ENCODE data around the gene CKAP2. TPM values are rescaled to one million over a fixed set of nuclear protein-coding genes. Genes with fewer than 3 reads are reported as not detected.
"Not testable (repeated sequence)": the region's sequence is repeated elsewhere in the genome, so short reads cannot be mapped to it uniquely, and the experiment has no call there.

Gene CKAP2
- total RNA-seq, 1 donor from 2014 or later, result 48.5 TPM

- DNase-seq (ENCODE audit: low read depth), result no peak
Measured at GRCh38 chr13:52450793-52451116, 4.5 kb upstream of the CKAP2 start.

- no peak for DNase-seq (ENCODE audit: low read depth)
Measured at GRCh38 chr13:52451135-52451804, 4.0 kb upstream of the CKAP2 start.

GRCh38 chr13:52452470-52452869 is 2.8 kb upstream of the CKAP2 start:
- DNase-seq (ENCODE audit: low read depth), result no peak

- DNase-seq (ENCODE audit: low read depth), result peak; percentile 45
Measured at GRCh38 chr13:52454459-52454819, 839 bp upstream of the CKAP2 start.

GRCh38 chr13:52455677-52456041 is 381 bp downstream of the CKAP2 start:
- DNase-seq (ENCODE audit: low read depth), result peak; percentile 81

- DNase-seq (ENCODE audit: low read depth), result peak; percentile 52
Measured at GRCh38 chr13:52459668-52460067, 4.4 kb downstream of the CKAP2 start.

- DNase-seq (ENCODE audit: low read depth), result no peak
Measured at GRCh38 chr13:52461265-52461664, 6.0 kb downstream of the CKAP2 start.

- DNase-seq (ENCODE audit: low read depth), result no peak
Measured at GRCh38 chr13:52463526-52463925, 8.2 kb downstream of the CKAP2 start.

- not testable (repeated sequence) for DNase-seq (ENCODE audit: low read depth)
Measured at GRCh38 chr13:52468487-52468886, 13.2 kb downstream of the CKAP2 start.

- DNase-seq (ENCODE audit: low read depth), result not testable (repeated sequence)
Measured at GRCh38 chr13:52480677-52481428, 25.6 kb downstream of the CKAP2 start.

- DNase-seq (ENCODE audit: low read depth), result not testable (repeated sequence)
Measured at GRCh38 chr13:52487078-52487477, 31.8 kb downstream of the CKAP2 start.

- not testable (repeated sequence) for DNase-seq (ENCODE audit: low read depth)
Measured at GRCh38 chr13:52488763-52489162, 33.5 kb downstream of the CKAP2 start.

GRCh38 chr13:52491015-52491414 is 35.7 kb downstream of the CKAP2 start:
- not testable (repeated sequence) for DNase-seq (ENCODE audit: low read depth)

- peak; percentile 33 for DNase-seq (ENCODE audit: low read depth)
Measured at GRCh38 chr13:52494241-52494640, 39.0 kb downstream of the CKAP2 start.

GRCh38 chr13:52497979-52498378 is 42.7 kb downstream of the CKAP2 start:
- not testable (repeated sequence) for DNase-seq (ENCODE audit: low read depth)

GRCh38 chr13:52502277-52502676 is 47.0 kb downstream of the CKAP2 start:
- DNase-seq (ENCODE audit: low read depth), result not testable (repeated sequence)

GRCh38 chr13:52505843-52506242 is 50.6 kb downstream of the CKAP2 start:
- DNase-seq (ENCODE audit: low read depth), result not testable (repeated sequence)

- DNase-seq (ENCODE audit: low read depth), result not testable (repeated sequence)
Measured at GRCh38 chr13:52509532-52509931, 54.3 kb downstream of the CKAP2 start.

GRCh38 chr13:52510221-52510797 is 55.0 kb downstream of the CKAP2 start:
- peak; percentile 91 for DNase-seq (ENCODE audit: low read depth)

- DNase-seq (ENCODE audit: low read depth), result not testable (repeated sequence)
Measured at GRCh38 chr13:52511598-52511997, 56.3 kb downstream of the CKAP2 start.

GRCh38 chr13:52513957-52514596 is 58.8 kb downstream of the CKAP2 start:
- peak; percentile 77 for DNase-seq (ENCODE audit: low read depth)

- not testable (repeated sequence) for DNase-seq (ENCODE audit: low read depth)
Measured at GRCh38 chr13:52523323-52523722, 68.0 kb downstream of the CKAP2 start.

All from myocyte (in vitro differentiated cells).